Activated CD4-positive, CD25-positive, alpha-beta regulatory T cell treated with anti-CD3 and anti-CD28 coated beads, Interleukin-2, amount 50 U/mL, for 24 hours (primary cell): Measurements from ENCODE around the gene DENND2D.
A peak's percentile ranks its signal among the peaks of the same experiment; 100 is the strongest.

Experiments used
- ATAC-seq, 2 donors: fragments of 150-1000 bp; cut with Tn5 transposase; one replicate each; pipeline ENCODE4 v1.10.0; 2021; ENCODE audit warnings: mild to moderate bottlenecking in 1 of 2, moderate library complexity in 1 of 2

Gene DENND2D

DNA sequence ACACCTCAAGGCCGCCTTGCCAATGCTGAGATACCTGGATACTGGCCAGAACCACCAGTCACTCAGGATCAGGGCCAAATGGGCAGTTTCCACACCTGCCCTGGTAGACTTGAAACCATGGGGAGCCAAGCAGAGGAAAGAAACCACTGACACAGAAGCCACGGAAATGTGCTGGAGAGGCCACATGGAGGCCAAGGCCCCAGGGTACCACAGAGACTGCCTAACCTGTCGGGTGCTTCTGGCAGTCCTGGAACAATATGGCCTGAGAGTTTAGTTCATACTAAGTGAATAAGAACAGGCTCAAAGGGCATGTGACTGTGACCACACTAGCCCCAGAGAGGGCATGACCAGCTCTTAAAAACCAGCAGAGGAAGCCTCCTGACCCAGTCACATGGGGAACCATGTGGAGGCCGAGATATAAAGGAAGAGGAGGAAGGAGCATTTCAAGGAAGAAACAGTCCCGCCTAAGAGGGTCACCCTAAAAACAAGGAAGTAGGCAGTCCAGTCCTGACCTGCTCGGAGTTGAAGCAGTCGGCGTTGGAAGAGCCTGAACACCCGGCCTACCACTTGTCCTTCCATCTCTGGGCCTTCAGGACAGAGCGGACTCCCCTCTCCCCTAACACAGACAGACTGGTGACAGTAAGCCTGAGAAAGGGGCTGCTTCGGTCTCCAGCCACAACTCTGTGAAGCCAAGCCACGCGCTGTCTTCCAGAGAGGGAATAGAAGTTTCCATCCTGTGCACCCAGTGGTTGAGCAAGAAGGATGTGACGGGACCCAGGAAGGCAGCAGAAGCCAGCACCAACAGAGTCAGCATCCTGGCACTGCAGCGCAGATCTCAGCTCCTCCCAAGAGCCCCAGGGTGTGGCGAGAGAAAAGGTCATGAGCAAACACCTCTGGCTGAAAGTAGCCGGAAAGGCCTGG lies at the start of gene DENND2D:
Gene DENND2D, minus strand, starts transcription at position 766 of the 921 bp plus-strand sequence. Its CDS starts 187 bp downstream, at position 579.
- peak; percentile 58 to 60 for ATAC-seq

GRCh38 chr1:111249960-111250359 lies 49.5 kb upstream of the DENND2D start:
- ATAC-seq, result no peak

- no peak for ATAC-seq
Measured at GRCh38 chr1:111247125-111247838, 46.8 kb upstream of the DENND2D start.

DNA sequence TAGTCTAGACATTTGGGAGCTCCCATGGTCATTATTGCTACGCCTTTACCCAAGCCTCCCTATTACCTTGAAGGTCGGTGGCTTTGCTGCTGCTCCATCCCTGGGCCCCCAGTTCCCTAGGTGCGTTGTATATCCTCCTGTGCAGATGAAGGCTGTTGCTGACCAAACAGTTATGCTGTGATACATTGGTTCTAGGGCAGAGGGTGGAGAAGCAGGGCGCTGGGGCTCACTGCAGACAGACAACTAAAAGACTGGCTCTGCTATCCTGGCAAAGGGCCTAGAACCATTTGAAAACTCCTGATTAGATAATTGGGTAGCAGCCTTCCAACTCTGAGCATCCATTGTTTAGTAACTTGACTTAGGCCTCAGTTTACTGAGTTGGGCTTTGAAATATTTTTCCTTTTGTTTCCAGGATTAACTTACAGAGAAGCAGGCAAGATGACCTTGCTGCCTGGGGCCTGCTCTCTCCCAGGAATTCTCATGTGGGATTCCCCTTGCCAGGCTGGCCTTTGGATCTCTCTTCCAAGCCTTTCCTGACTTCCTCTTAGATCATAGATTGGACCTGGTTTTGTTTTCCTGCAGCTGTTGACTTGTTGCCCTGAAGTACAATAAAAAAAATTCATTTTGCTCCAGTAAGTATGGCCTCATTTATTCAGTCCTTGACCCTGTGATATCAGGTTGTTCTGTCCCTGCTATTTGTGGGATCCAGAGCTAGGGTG lies 42.5 kb upstream of the DENND2D start:
- no peak for ATAC-seq

GRCh38 chr1:111241797-111242196 lies 41.4 kb upstream of the DENND2D start:
- no peak for ATAC-seq

GRCh38 chr1:111238056-111238795 lies 37.8 kb upstream of the DENND2D start:
- ATAC-seq, result no peak

GRCh38 chr1:111236806-111237205 lies 36.4 kb upstream of the DENND2D start:
- ATAC-seq, result no peak

DNA sequence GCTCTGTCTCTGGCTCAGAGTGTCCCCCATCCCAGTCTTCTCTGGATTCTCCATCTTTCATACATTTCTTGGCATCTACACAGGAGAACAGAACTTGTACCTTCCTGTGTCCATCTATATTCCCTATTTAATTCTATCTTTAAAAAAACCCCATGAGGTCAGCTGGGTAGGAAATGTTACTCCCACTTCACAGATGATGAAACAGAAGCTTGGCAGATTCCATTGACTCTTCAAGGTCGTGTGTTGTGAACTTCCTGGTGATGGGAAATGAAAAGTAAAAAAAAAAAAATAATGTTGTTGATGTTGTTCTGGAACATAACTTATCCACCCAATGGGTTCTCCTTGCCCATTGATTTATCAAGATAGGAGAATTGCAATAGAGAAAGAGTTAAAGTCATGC lies 35.9 kb upstream of the DENND2D start:
- ATAC-seq, result no peak

GRCh38 chr1:111234866-111235265 lies 34.4 kb upstream of the DENND2D start:
- peak; percentile 41 to 66 for ATAC-seq

DNA sequence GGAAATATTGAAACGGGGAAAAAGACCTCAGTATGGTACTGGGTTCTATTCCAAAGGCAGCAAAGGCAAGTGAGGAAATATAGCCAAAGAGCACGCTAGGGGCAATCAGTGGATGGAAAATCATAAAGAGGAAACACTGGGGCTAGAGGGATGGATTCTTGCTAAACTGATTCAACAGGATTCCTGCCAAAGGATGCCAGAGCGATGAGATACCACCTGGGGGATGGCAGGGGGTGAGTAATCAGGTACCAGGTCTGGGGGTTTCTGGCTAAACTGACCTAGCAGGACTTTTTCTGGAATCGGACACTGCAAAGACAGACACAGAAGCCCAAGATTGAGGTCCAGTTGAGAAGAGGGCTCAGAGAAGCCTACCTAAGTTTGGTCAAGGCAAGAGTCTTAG lies 33.8 kb upstream of the DENND2D start:
- ATAC-seq, result no peak

DNA sequence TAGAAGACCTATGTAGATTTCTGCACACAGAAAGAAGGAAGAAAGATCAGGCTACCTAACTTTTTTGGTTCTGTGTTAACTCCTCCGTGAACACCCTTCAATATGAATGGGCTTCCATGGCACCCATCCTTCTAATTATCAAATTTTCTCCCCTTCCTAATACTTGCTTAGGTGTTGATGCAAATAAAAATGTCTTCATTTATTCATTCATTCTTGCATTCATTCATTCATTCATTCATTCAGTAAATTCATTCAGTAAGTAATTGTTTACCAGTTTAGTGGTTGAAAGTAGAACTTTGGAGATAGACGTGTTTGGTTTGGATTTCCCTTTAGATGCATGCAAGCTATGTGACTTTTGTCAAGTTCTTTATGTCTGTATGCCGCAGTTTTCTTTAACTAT lies 31.7 kb upstream of the DENND2D start:
- ATAC-seq, result no peak

DNA sequence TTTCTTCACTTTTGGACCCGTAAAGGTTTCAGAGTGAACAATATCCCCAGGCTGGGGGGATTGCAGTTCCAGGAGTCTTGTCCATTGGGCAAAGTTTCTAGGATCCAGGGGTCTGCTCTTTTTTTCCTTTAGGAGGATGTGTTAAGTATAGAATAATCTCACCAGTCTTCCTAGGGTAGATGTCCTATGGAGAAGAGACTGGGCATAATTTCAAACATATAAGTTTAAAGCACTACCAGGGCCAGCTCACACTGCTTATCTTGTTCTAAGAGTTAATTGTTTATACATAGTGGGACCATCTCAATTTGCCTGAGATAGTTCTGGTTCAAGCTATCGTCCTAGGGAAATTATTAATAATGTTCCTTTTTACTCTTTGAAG lies 28.3 kb upstream of the DENND2D start:
- ATAC-seq, result no peak

GRCh38 chr1:111227851-111228747 lies 27.7 kb upstream of the DENND2D start:
- peak in 1 of 2 donors; percentile 28 for ATAC-seq

- ATAC-seq, result no peak
Measured at GRCh38 chr1:111227434-111227833, 27.0 kb upstream of the DENND2D start, which contains the start of gene CHI3L2. CHI3L2 (plus strand) TSS chr1:111227713; CDS start chr1:111227730, 17 bp downstream.

DNA sequence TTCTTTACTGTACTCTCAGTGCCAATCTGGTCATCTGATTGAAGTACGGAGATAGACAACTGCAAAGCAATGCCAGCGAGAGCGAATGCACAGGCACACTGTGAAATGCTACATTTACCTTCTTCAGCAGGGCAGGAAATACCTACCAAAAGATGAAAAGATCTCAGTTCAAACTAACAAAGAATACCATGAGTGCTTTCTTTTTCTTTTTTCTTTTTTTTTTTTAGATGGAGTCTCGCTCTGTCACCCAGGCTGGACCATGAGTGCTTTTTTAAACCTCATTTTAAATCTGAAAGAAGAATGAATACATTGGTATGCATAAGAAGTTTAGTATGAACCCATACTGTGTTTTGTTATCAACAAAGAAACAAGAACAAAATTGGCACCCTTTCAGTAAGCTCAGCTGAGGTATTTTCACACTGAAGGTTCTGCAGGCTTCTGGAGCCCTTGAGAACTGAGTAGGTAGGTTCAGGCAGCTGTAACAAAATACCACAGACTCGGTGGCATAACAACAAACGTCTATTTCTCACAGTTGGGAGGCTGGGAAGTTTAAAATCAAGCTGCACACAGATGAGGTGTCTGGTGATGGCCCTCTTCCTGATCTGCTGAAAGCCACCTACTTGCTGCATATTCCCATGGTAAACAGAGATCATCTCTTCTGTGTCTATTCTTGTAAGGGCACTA lies 25.4 kb upstream of the DENND2D start:
- ATAC-seq, result no peak

- no peak for ATAC-seq
Measured at GRCh38 chr1:111225091-111225490, 24.6 kb upstream of the DENND2D start.

GRCh38 chr1:111223126-111223685 lies 22.8 kb upstream of the DENND2D start:
- ATAC-seq, result no peak

GRCh38 chr1:111222308-111223125 lies 22.1 kb upstream of the DENND2D start:
- ATAC-seq, result peak; percentile 9 to 19

- peak; percentile 61 to 63 for ATAC-seq
Measured at GRCh38 chr1:111221633-111222291, 21.3 kb upstream of the DENND2D start.
